HepG2 (cell line): ENCODE results near the gene ZNF780B. TPM values are rescaled to one million over a fixed set of nuclear protein-coding genes. Genes with fewer than 3 reads are reported as not detected.

Source experiments
- ATAC-seq: fragments of 200-7000 bp; cut with Tn5 transposase; 3 replicates; pipeline ENCODE4 v1.9.1; 2020; ENCODE audit warnings: mild to moderate bottlenecking, moderate library complexity
- BruUV-seq: library from RNA; stranded (reverse); fragments of 400-500 nt; replicated peaks from 2 replicates; lab custom pipeline; 2021; lab: Mats Ljungman, UMichigan
- CTCF ChIA-PET: fragments of 300-600 bp; formaldehyde crosslinking; extraction: SDS; loops from one replicate; lab custom pipeline; 2021; ENCODE audit warnings: low total read pairs, inconsistent platforms, low intra/inter-chr PET ratio; lab: Yijun Ruan, JAX
- POLR2A ChIA-PET: fragments of 350-600 bp; sonication (Branson Sonifier 250); formaldehyde crosslinking; loops from one replicate; lab custom pipeline; 2020; ENCODE audit warnings: antibody characterized with exemption, inconsistent platforms; lab: Yijun Ruan, JAX
- DNase-seq: peaks from one replicate; pipeline ENCODE4 v3.0.0-alpha.2; 2015; ENCODE audit warnings: low spot score
- FAIRE-seq: peaks from 3 replicates; lab custom pipeline; 2011; peaks lifted over from hg19 to GRCh38; lab: Jason Lieb, UNC
- H2AFZ ChIP-seq: one replicate; pipeline ENCODE4 v1.6.1; 2011; ENCODE audit warnings: low read length, inconsistent platforms
- H3K27ac ChIP-seq: fragments of 300-600 bp; 3 replicates; pipeline ENCODE4 v1.8.0; 2011; ENCODE audit warnings: mixed run types, mild to moderate bottlenecking, mixed read lengths, low read length, inconsistent platforms; ENCODE audit not compliant: insufficient read depth; ENCODE audit errors: extremely low read length
- H3K27me3 ChIP-seq, 2 experiments: fragments of 200-600 bp in 1 of 2; 2 replicates in 1 of 2; 3 replicates in 1 of 2; pipeline versions ENCODE4 v1.6.0 to v1.8.0; 2011; ENCODE audit warnings: low read length in 2 of 2, mild to moderate bottlenecking in 2 of 2, moderate library complexity in 2 of 2, inconsistent platforms in 1 of 2; ENCODE audit not compliant: insufficient read depth in 2 of 2, control insufficient read depth in 1 of 2
- H3K36me3 ChIP-seq, 2 experiments: fragments of 200-600 bp in 1 of 2; replicated peaks in 1 of 2; 2 replicates in 1 of 2; 3 replicates in 1 of 2; pipeline versions ENCODE4 v1.5.1 to v1.8.0; 2011; ENCODE audit warnings: low read length in 2 of 2, inconsistent platforms in 1 of 2; ENCODE audit not compliant: insufficient read depth in 2 of 2, control insufficient read depth in 1 of 2
- H3K4me1 ChIP-seq: 2 replicates; pipeline ENCODE4 v1.5.1; 2012; ENCODE audit warnings: low read length, inconsistent platforms; ENCODE audit not compliant: insufficient read depth
- H3K4me2 ChIP-seq: 2 replicates; pipeline ENCODE4 v1.6.0; 2011; ENCODE audit warnings: low read depth, low read length, inconsistent platforms
- H3K4me3 ChIP-seq, 3 experiments: fragments of 200-600 bp in 1 of 3; sonication (generic), shearing (Covaris generic) in 1 of 3; replicated peaks in 1 of 3; 2 replicates each; pipeline ENCODE4 v1.5.1; 2011 to 2016; ENCODE audit warnings: low read length in 3 of 3, inconsistent platforms in 2 of 3, low read depth in 2 of 3, mild to moderate bottlenecking in 2 of 3, control low read depth in 1 of 3, mixed read lengths in 1 of 3; ENCODE audit not compliant: insufficient read depth in 1 of 3
- H3K79me2 ChIP-seq: one replicate; pipeline ENCODE4 v1.6.1; 2011; ENCODE audit warnings: low read length, inconsistent platforms; ENCODE audit not compliant: insufficient read depth
- H3K9ac ChIP-seq: 2 replicates; pipeline ENCODE4 v1.6.0; 2011; ENCODE audit warnings: mild to moderate bottlenecking, low read depth, low read length, inconsistent platforms; ENCODE audit not compliant: insufficient read depth
- H3K9me3 ChIP-seq: 2 replicates; pipeline ENCODE4 v1.5.1; 2012; ENCODE audit warnings: mild to moderate bottlenecking, low read length
- H4K20me1 ChIP-seq: 2 replicates; pipeline ENCODE4 v1.6.0; 2011; ENCODE audit warnings: inconsistent platforms, mild to moderate bottlenecking, low read length, moderate library complexity; ENCODE audit not compliant: insufficient read depth
- BATF2 ChIP-seq: sonication (generic); formaldehyde crosslinking; IDR thresholded peaks from 2 replicates; pipeline ENCODE4 v1.8.0; 2022; ENCODE audit warnings: mild to moderate bottlenecking, missing genetic modification reagents, moderate library complexity
- DMAP1 ChIP-seq: IDR thresholded peaks from 2 replicates; pipeline ENCODE4 v1.6.1; 2016
- ETS1 ChIP-seq: sonication (generic); formaldehyde crosslinking; IDR thresholded peaks from 2 replicates; pipeline ENCODE4 v1.4.0; 2020; ENCODE audit warnings: missing genetic modification reagents
- JUN ChIP-seq: sonication (generic); formaldehyde crosslinking; IDR thresholded peaks from 2 replicates; pipeline ENCODE4 v1.4.0; 2020; ENCODE audit warnings: mild to moderate bottlenecking, missing genetic modification reagents
- NR2C2 ChIP-seq: sonication (generic); formaldehyde crosslinking; IDR thresholded peaks from 2 replicates; pipeline ENCODE4 v1.4.0; 2020; ENCODE audit warnings: missing genetic modification reagents, mild to moderate bottlenecking, moderate library complexity, borderline replicate concordance
- PATZ1 ChIP-seq: sonication (generic); formaldehyde crosslinking; IDR thresholded peaks from 2 replicates; pipeline ENCODE4 v1.4.0; 2020; ENCODE audit warnings: missing genetic modification reagents
- SETDB1 ChIP-seq: sonication (generic); formaldehyde crosslinking; IDR thresholded peaks from 2 replicates; pipeline ENCODE4 v1.5.1; 2020; ENCODE audit warnings: missing genetic modification reagents, mild to moderate bottlenecking, borderline replicate concordance
- SIX4 ChIP-seq: sonication (generic); formaldehyde crosslinking; IDR thresholded peaks from 2 replicates; pipeline ENCODE4 v1.4.0; 2020; ENCODE audit warnings: missing genetic modification reagents
- SMAD1 ChIP-seq: sonication (generic); formaldehyde crosslinking; IDR thresholded peaks from 2 replicates; pipeline ENCODE4 v1.4.0; 2020; ENCODE audit warnings: missing genetic modification reagents, low read depth, mild to moderate bottlenecking, borderline replicate concordance
- ZFP82 ChIP-seq: sonication (generic); formaldehyde crosslinking; IDR thresholded peaks from 2 replicates; pipeline ENCODE4 v1.5.1; 2020; ENCODE audit warnings: mild to moderate bottlenecking, missing genetic modification reagents, borderline replicate concordance
- ZNF282 ChIP-seq: fragments of 450-650 bp; IDR thresholded peaks from 2 replicates; pipeline ENCODE4 v1.6.1; 2018; ENCODE audit not compliant: partially characterized antibody
- ZNF674 ChIP-seq: sonication (generic); formaldehyde crosslinking; IDR thresholded peaks from 2 replicates; pipeline ENCODE4 v1.5.0; 2020; ENCODE audit warnings: low read depth, mild to moderate bottlenecking, missing genetic modification reagents
- WGBS: methylation state at CpG from one replicate; pipeline ENCODE4 v1.1.6; 2017; ENCODE audit warnings: low lambda C conversion rate; 5-methylcytosine and 5-hydroxymethylcytosine counted together
- in situ Hi-C: cut with HindIII; loops from 2 replicates; pipeline ENCODE4 v1.10.0; 2017; ENCODE audit warnings: low pct_unique_long_range_greater_than_20kb; ENCODE audit not compliant: extremely low pct_ligation_motif_present
- intact Hi-C: fragments of 100-400 bp; cut with micrococcal nuclease; formaldehyde crosslinking; loops from one replicate; pipeline ENCODE4 v1.10.0; 2022; ENCODE audit not compliant: unreplicated experiment
- polyA plus RNA-seq, 8 experiments: library from polyadenylated mRNA; depleted of rRNA in 3 of 8; stranded (reverse) in 7 of 8; unstranded in 1 of 8; fragments of >200 nt; fragmentation: Illumina TruSeq in 4 of 8; extraction: Trizol in 4 of 8; gene quantifications; 2 replicates each; pipeline versions ENCODE4 v1.2.1 to v1.2.3, GENCODE V29; 2011 to 2016; ENCODE audit warnings: low read depth in 4 of 8, missing spikeins in 1 of 8, mixed read lengths in 1 of 8; ENCODE audit not compliant: insufficient read depth in 1 of 8
- total RNA-seq, 5 experiments: library from RNA; depleted of rRNA; stranded (reverse); fragments of >200 nt; fragmentation: Illumina TruSeq; extraction: Trizol; gene quantifications; 2 replicates each; pipeline ENCODE4 v1.2.3, GENCODE V29; 2016; ENCODE audit warnings: low read depth in 1 of 5
- TF ChIP-seq, protein P1 (sequence below): sonication (generic); formaldehyde crosslinking; conservative IDR thresholded peaks from 2 replicates; pipeline ENCODE4 v1.4.0; 2020; ENCODE audit warnings: missing genetic modification reagents
- TF ChIP-seq, protein P2 (sequence below): IDR thresholded peaks from 2 replicates; pipeline ENCODE4 v1.6.1; 2016; ENCODE audit warnings: missing biosample characterization, missing genetic modification reagents, low read depth

The ZNF780B gene
- total and polyA plus RNA-seq, 2 of the 13 experiments (the other 11 are each of a cell fraction or from before 2014, with no cell fraction given): 6.6 to 21.9 TPM

GRCh38 chr19:40006273-40006691 is 49.7 kb downstream of the ZNF780B start:
- H4K20me1 ChIP-seq: no peaks in the 10 kb centered on the region
- no peaks in the 10 kb centered on the region for H3K27me3 ChIP-seq
- BruUV-seq: no TSS peak
- no peak overlapping the region for H3K9ac ChIP-seq
- no peak for ATAC-seq
- intact Hi-C loops: no loop called here
- ChIA-PET CTCF (no interaction called here), POLR2A (no interaction called here)
- H3K4me2 ChIP-seq: no peak overlapping the region
- no peak for FAIRE-seq
- H3K9me3 ChIP-seq: no peaks in the 10 kb centered on the region
- H3K36me3 ChIP-seq: peaks cover 8 to 23% of the 10 kb centered on the region in 2 experiments
- no peak overlapping the region for H2AFZ ChIP-seq
- 100% methylated on average over 1 of the region's 1 CpG for WGBS
- no peaks in the 10 kb centered on the region for H3K4me1 ChIP-seq
- H3K4me3 ChIP-seq: no peak overlapping the region
- H3K79me2 ChIP-seq: no peaks in the 10 kb centered on the region
- no peak for DNase-seq
- in situ Hi-C loops: no loop called here
- no peak overlapping the region for H3K27ac ChIP-seq
- no peak for TF ChIP-seq ZFP82
- TF ChIP-seq ZNF282: no peak
- no peak for TF ChIP-seq ETS1 (CRISPR knock-in tag)
- TF ChIP-seq SIX4: no peak
- TF ChIP-seq ZNF674 (CRISPR knock-in tag): no peak
- TF ChIP-seq SMAD1: no peak
- TF ChIP-seq BATF2 (CRISPR knock-in tag): no peak
- TF ChIP-seq JUN: no peak
- no peak for TF ChIP-seq NR2C2 (CRISPR knock-in tag)
- TF ChIP-seq PATZ1: no peak
- no peak for TF ChIP-seq SETDB1 (CRISPR knock-in tag)
- TF ChIP-seq, protein P1, sequence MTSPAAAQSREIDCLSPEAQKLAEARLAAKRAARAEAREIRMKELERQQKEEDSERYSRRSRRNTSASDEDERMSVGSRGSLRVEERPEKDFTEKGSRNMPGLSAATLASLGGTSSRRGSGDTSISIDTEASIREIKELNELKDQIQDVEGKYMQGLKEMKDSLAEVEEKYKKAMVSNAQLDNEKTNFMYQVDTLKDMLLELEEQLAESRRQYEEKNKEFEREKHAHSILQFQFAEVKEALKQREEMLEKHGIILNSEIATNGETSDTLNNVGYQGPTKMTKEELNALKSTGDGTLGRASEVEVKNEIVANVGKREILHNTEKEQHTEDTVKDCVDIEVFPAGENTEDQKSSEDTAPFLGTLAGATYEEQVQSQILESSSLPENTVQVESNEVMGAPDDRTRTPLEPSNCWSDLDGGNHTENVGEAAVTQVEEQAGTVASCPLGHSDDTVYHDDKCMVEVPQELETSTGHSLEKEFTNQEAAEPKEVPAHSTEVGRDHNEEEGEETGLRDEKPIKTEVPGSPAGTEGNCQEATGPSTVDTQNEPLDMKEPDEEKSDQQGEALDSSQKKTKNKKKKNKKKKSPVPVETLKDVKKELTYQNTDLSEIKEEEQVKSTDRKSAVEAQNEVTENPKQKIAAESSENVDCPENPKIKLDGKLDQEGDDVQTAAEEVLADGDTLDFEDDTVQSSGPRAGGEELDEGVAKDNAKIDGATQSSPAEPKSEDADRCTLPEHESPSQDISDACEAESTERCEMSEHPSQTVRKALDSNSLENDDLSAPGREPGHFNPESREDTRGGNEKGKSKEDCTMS (CRISPR knock-in tag): no peak
- TF ChIP-seq, protein P2, sequence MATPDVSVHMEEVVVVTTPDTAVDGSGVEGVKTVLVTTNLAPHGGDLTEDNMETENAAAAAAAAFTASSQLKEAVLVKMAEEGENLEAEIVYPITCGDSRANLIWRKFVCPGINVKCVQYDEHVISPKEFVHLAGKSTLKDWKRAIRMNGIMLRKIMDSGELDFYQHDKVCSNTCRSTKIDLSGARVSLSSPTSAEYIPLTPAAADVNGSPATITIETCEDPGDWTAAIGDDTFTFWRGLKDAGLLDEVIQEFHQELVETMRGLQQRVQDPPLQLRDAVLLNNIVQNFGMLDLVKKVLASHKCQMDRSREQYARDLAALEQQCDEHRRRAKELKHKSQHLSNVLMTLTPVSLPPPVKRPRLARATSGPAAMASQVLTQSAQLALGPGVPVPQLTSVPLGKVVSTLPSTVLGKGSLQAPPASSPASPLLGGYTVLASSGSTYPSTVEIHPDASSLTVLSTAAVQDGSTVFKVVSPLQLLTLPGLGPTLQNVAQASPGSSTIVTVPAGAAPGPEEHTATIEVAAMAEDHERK (CRISPR knock-in tag): no peak
- no peak for TF ChIP-seq DMAP1 (CRISPR knock-in tag)
